Right lobe of liver (tissue), 6 donors: ENCODE results near the gene NUDT9. TPM values are rescaled to one million over a fixed set of nuclear protein-coding genes. Genes with fewer than 3 reads are reported as not detected.
A peak's percentile ranks its signal among the peaks of the same experiment; 100 is the strongest.

Experiments
- ATAC-seq, 4 donors: fragments of 200-7000 bp; cut with Tn5 transposase; one replicate each; pipeline ENCODE4 v1.9.1; 2020; ENCODE audit warnings: mild to moderate bottlenecking in 4 of 4, moderate library complexity in 4 of 4
- DNase-seq, 3 donors: peaks; one replicate each; pipeline ENCODE4 v3.0.0-alpha.2; 2020
- H3K27ac ChIP-seq, 3 donors: fragments of 200-600 bp; one replicate each; pipeline ENCODE4 v1.8.0; 2022
- H3K27me3 ChIP-seq, 2 donors: fragments of 200-600 bp; one replicate each; pipeline ENCODE4 v1.8.0; 2022
- H3K36me3 ChIP-seq, 4 donors: fragments of 200-600 bp; sonication (generic) in 1 of 4; one replicate each; pipeline versions ENCODE4 v1.5.1 to v1.8.0; 2017 to 2022; ENCODE audit warnings: control low read depth in 1 of 4
- H3K4me1 ChIP-seq, 4 donors: fragments of 200-600 bp; sonication (generic) in 1 of 4; one replicate each; pipeline versions ENCODE4 v1.5.1 to v1.8.0; 2017 to 2022; ENCODE audit warnings: control low read depth in 1 of 4
- H3K4me3 ChIP-seq, 3 donors: fragments of 200-600 bp; one replicate each; pipeline ENCODE4 v1.8.0; 2022
- H3K9me3 ChIP-seq, 4 donors: fragments of 200-600 bp; sonication (generic) in 1 of 4; one replicate each; pipeline versions ENCODE4 v1.5.1 to v1.8.0; 2017 to 2022; ENCODE audit warnings: control low read depth in 1 of 4
- CTCF ChIP-seq, 4 donors: fragments of 200-600 bp in 3 of 4; fragments of 450-650 bp in 1 of 4; IDR thresholded peaks; one replicate each; pipeline versions ENCODE4 v1.5.1 to v1.8.0; 2016 to 2022; ENCODE audit warnings: antibody characterized with exemption in 4 of 4, mild to moderate bottlenecking in 2 of 4
- POLR2A ChIP-seq: fragments of 450-650 bp; IDR thresholded peaks from one replicate; pipeline ENCODE4 v1.6.1; 2017; ENCODE audit warnings: antibody characterized with exemption, mild to moderate bottlenecking
- WGBS: methylation state at CpG from one replicate; pipeline ENCODE4 v1.1.6; 2018; ENCODE audit warnings: low coverage, low lambda C conversion rate; ENCODE audit not compliant: insufficient coverage; ENCODE audit errors: missing lambda C conversion rate; 5-methylcytosine and 5-hydroxymethylcytosine counted together
- intact Hi-C, 2 donors: fragments of 100-400 bp; cut with DNase I; formaldehyde crosslinking; loops; one replicate each; pipeline versions ENCODE4 v1.11.2 to v1.14.1; 2022
- long read RNA-seq: library from polyadenylated mRNA; unstranded; transcript quantifications from one replicate; pipeline ENCODE4 v2.0.0, GENCODE V29; 2019
- total RNA-seq, 6 experiments: library from RNA; depleted of rRNA in 2 of 6; stranded (reverse); fragments of >200 nt in 2 of 6; fragmentation: NEBNext Ultra II Directional in 3 of 6; extraction: Animal tissue kit (Norgen Biotek cat#: 25700) in 3 of 6; gene quantifications; one replicate each; pipeline versions ENCODE4 v1.1.0 to v1.2.4, GENCODE V29; 2016 to 2023
- donor health status: DM: no; HTN: yes; CAD: no.
- donor health status: DM: no; HTN: no; CAD: no.
- donor health status: DM: no; HTN: no; CAD: no.
- donor health status: DM: no; HTN: yes; CAD: no.
- donor health status: DM: no; HTN: yes; CAD: no.

Gene NUDT9, protein sequence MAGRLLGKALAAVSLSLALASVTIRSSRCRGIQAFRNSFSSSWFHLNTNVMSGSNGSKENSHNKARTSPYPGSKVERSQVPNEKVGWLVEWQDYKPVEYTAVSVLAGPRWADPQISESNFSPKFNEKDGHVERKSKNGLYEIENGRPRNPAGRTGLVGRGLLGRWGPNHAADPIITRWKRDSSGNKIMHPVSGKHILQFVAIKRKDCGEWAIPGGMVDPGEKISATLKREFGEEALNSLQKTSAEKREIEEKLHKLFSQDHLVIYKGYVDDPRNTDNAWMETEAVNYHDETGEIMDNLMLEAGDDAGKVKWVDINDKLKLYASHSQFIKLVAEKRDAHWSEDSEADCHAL
- total RNA-seq, result 10 to 100 TPM; 13.3 to 53.5 (median 21.2) TPM
- long read RNA-seq, transcript NUDT9-201 (8 exons, 1,701 nt), result major isoform, 14 of 22 reads
- long read RNA-seq, partial matches to known transcripts, result 8 of 22 reads
- long read RNA-seq, other reads (novel, unspliced or antisense), result 0 of 22 reads

DNA sequence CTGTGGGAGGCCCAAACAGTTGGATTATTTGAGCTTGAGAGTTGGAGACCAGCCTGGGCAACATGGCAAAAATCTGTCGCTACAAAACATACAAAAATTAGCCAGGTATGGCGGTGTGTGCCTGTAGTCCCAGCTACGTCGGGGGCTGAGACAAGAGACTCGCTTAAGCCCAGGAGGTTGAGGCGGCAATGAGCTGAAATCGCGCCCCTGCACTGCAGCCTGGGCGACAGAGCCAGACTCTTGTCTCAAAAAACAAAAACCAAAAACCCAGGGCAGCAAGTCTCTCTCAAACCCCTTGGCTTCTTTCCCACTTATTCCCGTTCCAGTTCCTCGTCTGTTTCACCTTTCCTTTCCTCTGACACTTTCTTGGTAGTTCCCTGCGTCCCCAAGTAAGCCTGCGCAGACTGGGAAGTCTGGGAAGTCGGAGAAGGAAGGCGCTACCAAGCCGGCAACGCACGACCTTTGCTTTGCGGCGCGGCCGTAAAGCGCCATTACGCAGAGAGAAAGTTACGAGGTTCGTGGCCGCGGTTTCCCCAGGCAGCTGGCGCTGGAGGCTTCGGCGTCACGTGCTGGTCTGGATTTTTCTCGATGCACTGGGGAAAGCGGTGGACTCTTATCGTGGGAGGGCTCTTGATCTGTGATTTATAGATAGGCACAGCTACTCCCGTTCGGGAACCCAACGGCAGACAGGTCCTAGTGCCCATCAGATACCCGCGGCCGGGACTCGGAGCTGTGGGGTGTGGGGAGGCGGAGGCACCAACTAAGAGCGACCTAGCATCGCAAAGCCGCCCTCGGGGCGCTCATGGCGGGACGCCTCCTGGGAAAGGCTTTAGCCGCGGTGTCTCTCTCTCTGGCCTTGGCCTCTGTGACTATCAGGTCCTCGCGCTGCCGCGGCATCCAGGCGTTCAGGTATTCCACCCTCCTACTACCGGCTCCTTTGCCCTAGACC lies at the start of gene NUDT9:
Gene NUDT9, plus strand, starts transcription at position 470 of the 949 bp plus-strand sequence. Its CDS starts 333 bp downstream, at position 803.
- ATAC-seq (peak; percentile 79 to 87 (median 84)), DNase-seq (peak; percentile 93 to 97 (median 97))
- Histone ChIP-seq H3K36me3 (no peaks in the 10 kb centered on the region), H3K27me3 (no peaks in the 10 kb centered on the region), H3K9me3 (no peaks in the 10 kb centered on the region), H3K27ac (peak within 1 kb of the TSS; percentile 88 to 95 (median 95)), H3K4me3 (peak within 1 kb of the TSS; percentile 63 to 85 (median 76)), H3K4me1 (peaks cover 0 to 58% (median 11%) of the 10 kb centered on the region in 4 donors)
- TF ChIP-seq POLR2A, result peak; percentile 80
- TF ChIP-seq CTCF (IDR thresholded peaks at IDR 0.05), result no peak
- under 1% methylated on average over 21 of the region's 58 CpGs for WGBS
- intact Hi-C loops, result no loop called here

GRCh38 chr4:87375719-87376291 lies 46.6 kb upstream of the NUDT9 start:
- ATAC-seq (peak; percentile 94 to 95 (median 94)), DNase-seq (no peak)
- H3K27ac ChIP-seq, result peak overlapping the region in 2 of 3 donors; percentile 77 to 83
- H3K4me3 ChIP-seq, result no peak overlapping the region
- peaks cover 0 to 30% (median 13%) of the 10 kb centered on the region in 4 donors for H3K4me1 ChIP-seq
- intact Hi-C loops, result no loop called here
- TF ChIP-seq POLR2A (no peak), CTCF (IDR thresholded peaks at IDR 0.05) (peak; percentile 72 to 83 (median 74))
- 27% methylated on average over 4 of the region's 4 CpGs for WGBS
- H3K27me3 ChIP-seq, result no peaks in the 10 kb centered on the region
- peaks cover 0 to 55% (median 21%) of the 10 kb centered on the region in 4 donors for H3K36me3 ChIP-seq
- H3K9me3 ChIP-seq, result no peaks in the 10 kb centered on the region

- 80% methylated on average over 2 of the region's 2 CpGs for WGBS
- TF ChIP-seq CTCF (IDR thresholded peaks at IDR 0.05) (no peak), POLR2A (no peak)
- no peaks in the 10 kb centered on the region for H3K27me3 ChIP-seq
- no peak overlapping the region for H3K27ac ChIP-seq
- no peak for ATAC-seq
- intact Hi-C loops, result no loop called here
- peaks cover 0 to 52% (median 13%) of the 10 kb centered on the region in 4 donors for H3K36me3 ChIP-seq
- no peak overlapping the region for H3K4me3 ChIP-seq
- no peak for DNase-seq
- no peaks in the 10 kb centered on the region for H3K9me3 ChIP-seq
- peaks cover 0 to 33% (median 16%) of the 10 kb centered on the region in 4 donors for H3K4me1 ChIP-seq
Observed at GRCh38 chr4:87377816-87378215, 44.6 kb upstream of the NUDT9 start.

DNA sequence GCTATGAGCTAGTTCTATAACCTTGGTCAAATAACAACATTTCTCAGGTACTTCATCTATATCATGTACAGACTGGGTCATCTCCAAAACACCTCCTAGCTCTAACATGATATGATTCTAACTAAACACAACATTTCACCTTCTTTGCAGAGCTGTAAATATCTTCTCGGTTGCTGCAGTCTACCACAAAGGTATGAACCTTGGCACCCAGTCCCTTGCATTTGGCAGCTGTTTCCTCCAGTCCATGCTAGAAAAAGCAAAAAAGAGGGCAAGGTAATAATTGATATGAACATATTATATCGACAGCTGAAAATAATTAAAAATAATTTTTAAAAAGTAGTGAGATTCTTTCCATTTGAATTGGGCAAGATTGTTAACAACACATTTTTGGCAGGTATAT lies 40.3 kb upstream of the NUDT9 start:
- Histone ChIP-seq H3K27me3 (no peaks in the 10 kb centered on the region), H3K4me1 (peaks cover 0 to 34% (median 8%) of the 10 kb centered on the region in 4 donors), H3K36me3 (peaks cover 0 to 32% (median 8%) of the 10 kb centered on the region in 4 donors), H3K27ac (no peak overlapping the region), H3K4me3 (no peak overlapping the region), H3K9me3 (no peaks in the 10 kb centered on the region)
- TF ChIP-seq CTCF (IDR thresholded peaks at IDR 0.05) (no peak), POLR2A (no peak)
- DNase-seq, result no peak
- intact Hi-C loops, result no loop called here
- 33% methylated on average over 2 of the region's 2 CpGs for WGBS
- peak in 2 of 4 donors; percentile 45 to 67 for ATAC-seq
